BJ (cell line): ENCODE results near the gene GRK1. TPM values are rescaled to one million over a fixed set of nuclear protein-coding genes. Genes with fewer than 3 reads are reported as not detected.

ENCODE experiments used
- CTCF ChIA-PET: fragments of 350-600 bp; formaldehyde crosslinking; extraction: SDS; loops from one replicate; lab custom pipeline; 2021; ENCODE audit warnings: antibody characterized with exemption, inconsistent platforms; lab: Yijun Ruan, JAX
- POLR2A ChIA-PET: fragments of 300-600 bp; sonication (Branson Sonifier 250); formaldehyde crosslinking; extraction: SDS; loops from one replicate; lab custom pipeline; 2021; ENCODE audit warnings: antibody characterized with exemption; lab: Charles Lee
- DNase-seq: peaks from one replicate; pipeline ENCODE4 v3.0.0-alpha.2; 2011; ENCODE audit warnings: low read depth
- H3K27me3 ChIP-seq: 2 replicates; pipeline ENCODE4 v1.6.0; 2011; ENCODE audit warnings: low read length; ENCODE audit not compliant: control insufficient read depth, insufficient read depth
- H3K36me3 ChIP-seq: 2 replicates; pipeline ENCODE4 v1.5.1; 2011; ENCODE audit warnings: low read length; ENCODE audit not compliant: control insufficient read depth, insufficient read depth
- H3K4me3 ChIP-seq: 2 replicates; pipeline ENCODE4 v1.5.1; 2011; ENCODE audit warnings: low read depth, mild to moderate bottlenecking, control low read depth, low read length
- CTCF ChIP-seq: IDR thresholded peaks from 2 replicates; pipeline ENCODE4 v1.5.1; 2011; ENCODE audit warnings: low read depth, mild to moderate bottlenecking, control low read depth, inconsistent platforms, low read length, moderate library complexity; ENCODE audit not compliant: insufficient read depth
- polyA plus RNA-seq: library from polyadenylated mRNA; depleted of rRNA; stranded (reverse); fragments of >200 nt; gene quantifications from 2 replicates; pipeline ENCODE4 v1.2.3, GENCODE V29; 2011

Gene GRK1
- polyA plus RNA-seq, 1 experiment: 0.02 TPM

GRCh38 chr13:113726961-113727411 lies 60.0 kb downstream of the GRK1 start:
- 0 out of 2 replicates have a peak, but pooled peaks have one; percentile 6 for TF ChIP-seq CTCF
- H3K36me3 ChIP-seq: no peaks in the 10 kb centered on the region
- H3K27me3 ChIP-seq: peaks cover 18% of the 10 kb centered on the region
- no peak overlapping the region for H3K4me3 ChIP-seq
- DNase-seq: no peak
- POLR2A ChIA-PET: interaction anchor here (0.5 kb wide), 1 partner anchor 200 kb away, joined by 3 read pairs; no protein-coding TSS in a partner anchor
- CTCF ChIA-PET: interaction anchor here (1.0 kb wide), 1 partner anchor 99 kb away, joined by 3 read pairs; no protein-coding TSS in a partner anchor

- ChIA-PET CTCF (interaction anchor here (0.6 to 1.1 kb wide), 3 partner anchors 21 to 218 kb away, joined by 3 read pairs; no protein-coding TSS in a partner anchor), POLR2A (no interaction called here)
- DNase-seq: no peak
- Histone ChIP-seq H3K27me3 (peaks cover 16% of the 10 kb centered on the region), H3K4me3 (no peak overlapping the region), H3K36me3 (no peaks in the 10 kb centered on the region)
- no peak for TF ChIP-seq CTCF
Observed at GRCh38 chr13:113728571-113729054, 61.6 kb downstream of the GRK1 start.

- CTCF ChIA-PET: interaction anchor here (0.6 to 1.2 kb wide), 5 partner anchors 13 to 219 kb away, joined by 3 to 4 read pairs (median 3); no protein-coding TSS in a partner anchor
- Histone ChIP-seq H3K36me3 (no peaks in the 10 kb centered on the region), H3K4me3 (no peak overlapping the region), H3K27me3 (peaks cover 16% of the 10 kb centered on the region)
- no peak for DNase-seq
- POLR2A ChIA-PET: no interaction called here
- TF ChIP-seq CTCF: no peak
Observed at GRCh38 chr13:113729187-113730019, 62.4 kb downstream of the GRK1 start.

- peaks cover 16% of the 10 kb centered on the region for H3K27me3 ChIP-seq
- ChIA-PET POLR2A (no interaction called here), CTCF (interaction anchor here (1.2 kb wide), 1 partner anchor 219 kb away, joined by 3 read pairs; no protein-coding TSS in a partner anchor)
- H3K36me3 ChIP-seq: no peaks in the 10 kb centered on the region
- DNase-seq: no peak
- no peak overlapping the region for H3K4me3 ChIP-seq
- no peak for TF ChIP-seq CTCF
Observed at GRCh38 chr13:113730258-113730691, 63.3 kb downstream of the GRK1 start.

- Histone ChIP-seq H3K27me3 (peaks cover 16% of the 10 kb centered on the region), H3K36me3 (no peaks in the 10 kb centered on the region), H3K4me3 (no peak overlapping the region)
- TF ChIP-seq CTCF: no peak
- POLR2A ChIA-PET: no interaction called here
- CTCF ChIA-PET: interaction anchor here (2.4 kb wide), 1 partner anchor 216 kb away, joined by 6 read pairs; no protein-coding TSS in a partner anchor
- DNase-seq: no peak
Observed at GRCh38 chr13:113730831-113731191, 63.8 kb downstream of the GRK1 start.
